GM12878 (cell line): ENCODE data around the gene THSD4.

Source experiments
- EP300 ChIP-seq, 2 experiments: fragments of 150-350 bp in 1 of 2; IDR thresholded peaks; 2 replicates each; pipeline ENCODE4 v1.6.1; 2011 to 2012; ENCODE audit warnings: low read depth in 2 of 2, low read length in 2 of 2, borderline replicate concordance in 1 of 2, improper control_type of control experiment in 1 of 2, inconsistent platforms in 1 of 2; ENCODE audit not compliant: control insufficient read depth in 1 of 2
- ETV6 ChIP-seq, 2 experiments: fragments of 450-650 bp in 1 of 2; IDR thresholded peaks in 1 of 2; conservative IDR thresholded peaks in 1 of 2; 2 replicates each; pipeline ENCODE4 v1.6.1; 2014; ENCODE audit warnings: antibody characterized with exemption in 1 of 2, borderline replicate concordance in 1 of 2, low read depth in 1 of 2, mild to moderate bottlenecking in 1 of 2, moderate library complexity in 1 of 2
- POLR2A ChIP-seq: IDR thresholded peaks from 2 replicates; pipeline ENCODE4 v1.6.1; 2011; ENCODE audit warnings: low read depth, mild to moderate bottlenecking, low read length
- POLR2AphosphoS2 ChIP-seq: IDR thresholded peaks from 2 replicates; pipeline ENCODE4 v1.6.1; 2011; ENCODE audit warnings: low read depth, mild to moderate bottlenecking, low read length, improper control_type of control experiment, moderate library complexity
- RFX5 ChIP-seq: IDR thresholded peaks from 2 replicates; pipeline ENCODE4 v1.6.1; 2011; ENCODE audit warnings: low read depth, low read length, improper control_type of control experiment
- SMC3 ChIP-seq: IDR thresholded peaks from 2 replicates; pipeline ENCODE4 v1.6.1; 2011; ENCODE audit warnings: low read length, improper control_type of control experiment, borderline replicate concordance
- SP1 ChIP-seq: IDR thresholded peaks from one replicate; pipeline ENCODE4 v1.6.1; 2011; ENCODE audit warnings: low read depth, low read length
- TCF12 ChIP-seq: IDR thresholded peaks from 2 replicates; pipeline ENCODE4 v1.6.1; 2011; ENCODE audit warnings: low read depth, mild to moderate bottlenecking, low read length
- ZBED1 ChIP-seq: IDR thresholded peaks from 2 replicates; pipeline ENCODE4 v1.6.1; 2016; ENCODE audit warnings: borderline replicate concordance
- ZNF622 ChIP-seq: fragments of 450-650 bp; IDR thresholded peaks from 2 replicates; pipeline ENCODE4 v1.6.1; 2017; ENCODE audit warnings: mild to moderate bottlenecking, inconsistent platforms
- TF ChIP-seq, protein P1 (sequence below): fragments of 450-650 bp; IDR thresholded peaks from 2 replicates; pipeline ENCODE4 v1.6.1; 2017; ENCODE audit warnings: antibody characterized with exemption, mild to moderate bottlenecking, moderate library complexity
- TF ChIP-seq, protein P2 (sequence below): IDR thresholded peaks from 2 replicates; pipeline ENCODE4 v1.6.1; 2011; ENCODE audit warnings: borderline replicate concordance, low read depth, mild to moderate bottlenecking, moderate library complexity, low read length; ENCODE audit not compliant: insufficient read depth, poor library complexity, severe bottlenecking
- TF ChIP-seq, protein P3 (sequence below), 3 experiments: IDR thresholded peaks in 2 of 3; conservative IDR thresholded peaks in 1 of 3; 2 replicates each; pipeline ENCODE4 v1.5.1; 2011; ENCODE audit warnings: low read depth in 3 of 3, low read length in 3 of 3, mild to moderate bottlenecking in 3 of 3, control low read depth in 2 of 3, moderate library complexity in 2 of 3, inconsistent platforms in 1 of 3, mixed read lengths in 1 of 3; ENCODE audit not compliant: control insufficient read depth in 2 of 3, insufficient read depth in 1 of 3; ENCODE audit errors: extremely low read depth in 1 of 3

DNA sequence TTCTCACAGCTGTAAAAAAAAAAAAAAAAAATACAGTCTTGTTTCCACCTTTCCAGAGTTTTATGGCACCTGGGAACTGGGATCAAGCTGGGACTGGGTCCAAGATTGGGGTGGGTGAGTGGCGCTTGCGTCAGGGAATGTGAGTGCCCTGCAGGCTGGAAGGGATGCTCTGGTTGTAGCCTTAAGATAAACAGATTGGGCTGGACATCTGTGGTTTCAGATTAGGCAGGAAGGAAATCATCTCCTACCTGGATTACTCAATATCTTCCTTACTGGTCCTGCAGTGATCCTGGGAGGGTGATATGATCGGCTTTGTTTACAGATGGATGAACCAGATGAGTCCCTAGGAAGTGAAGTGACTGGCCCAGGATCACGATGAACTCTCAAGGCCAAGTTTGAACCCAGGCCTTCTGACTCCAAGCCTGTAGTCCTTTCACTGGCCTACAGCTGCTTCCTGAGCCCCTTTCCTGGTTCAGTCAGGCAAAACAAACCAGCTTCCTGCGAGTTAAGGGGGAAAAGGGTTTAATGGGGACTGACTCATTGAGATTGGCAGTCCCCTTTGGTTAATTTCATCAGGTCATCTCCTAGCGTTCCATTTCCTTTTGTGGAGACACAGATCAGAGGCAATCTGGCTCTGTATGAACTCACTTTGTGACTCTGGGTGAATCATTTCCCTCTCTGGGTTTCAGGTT lies 179.8 kb downstream of the THSD4 start:
- TF ChIP-seq SP1 (no peak), TCF12 (no peak), POLR2A (no peak), EP300 (IDR thresholded peaks at IDR 0.05; ENCODE audit: borderline replicate concordance in 1 of 2, control insufficient read depth in 1 of 2, low read depth in 2 of 2, low read length in 2 of 2) (no peak), ETV6 (conservative IDR thresholded peaks at IDR 0.05 in 1 of 2, IDR thresholded peaks at IDR 0.05 in 1 of 2; ENCODE audit: borderline replicate concordance in 1 of 2, low read depth in 1 of 2) (no peak), ZNF622 (no peak), ZBED1 (no peak), RFX5 (no peak), SMC3 (no peak), POLR2AphosphoS2 (no peak)
- TF ChIP-seq, protein P1, sequence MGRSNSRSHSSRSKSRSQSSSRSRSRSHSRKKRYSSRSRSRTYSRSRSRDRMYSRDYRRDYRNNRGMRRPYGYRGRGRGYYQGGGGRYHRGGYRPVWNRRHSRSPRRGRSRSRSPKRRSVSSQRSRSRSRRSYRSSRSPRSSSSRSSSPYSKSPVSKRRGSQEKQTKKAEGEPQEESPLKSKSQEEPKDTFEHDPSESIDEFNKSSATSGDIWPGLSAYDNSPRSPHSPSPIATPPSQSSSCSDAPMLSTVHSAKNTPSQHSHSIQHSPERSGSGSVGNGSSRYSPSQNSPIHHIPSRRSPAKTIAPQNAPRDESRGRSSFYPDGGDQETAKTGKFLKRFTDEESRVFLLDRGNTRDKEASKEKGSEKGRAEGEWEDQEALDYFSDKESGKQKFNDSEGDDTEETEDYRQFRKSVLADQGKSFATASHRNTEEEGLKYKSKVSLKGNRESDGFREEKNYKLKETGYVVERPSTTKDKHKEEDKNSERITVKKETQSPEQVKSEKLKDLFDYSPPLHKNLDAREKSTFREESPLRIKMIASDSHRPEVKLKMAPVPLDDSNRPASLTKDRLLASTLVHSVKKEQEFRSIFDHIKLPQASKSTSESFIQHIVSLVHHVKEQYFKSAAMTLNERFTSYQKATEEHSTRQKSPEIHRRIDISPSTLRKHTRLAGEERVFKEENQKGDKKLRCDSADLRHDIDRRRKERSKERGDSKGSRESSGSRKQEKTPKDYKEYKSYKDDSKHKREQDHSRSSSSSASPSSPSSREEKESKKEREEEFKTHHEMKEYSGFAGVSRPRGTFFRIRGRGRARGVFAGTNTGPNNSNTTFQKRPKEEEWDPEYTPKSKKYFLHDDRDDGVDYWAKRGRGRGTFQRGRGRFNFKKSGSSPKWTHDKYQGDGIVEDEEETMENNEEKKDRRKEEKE = no peak
- TF ChIP-seq, protein P2, sequence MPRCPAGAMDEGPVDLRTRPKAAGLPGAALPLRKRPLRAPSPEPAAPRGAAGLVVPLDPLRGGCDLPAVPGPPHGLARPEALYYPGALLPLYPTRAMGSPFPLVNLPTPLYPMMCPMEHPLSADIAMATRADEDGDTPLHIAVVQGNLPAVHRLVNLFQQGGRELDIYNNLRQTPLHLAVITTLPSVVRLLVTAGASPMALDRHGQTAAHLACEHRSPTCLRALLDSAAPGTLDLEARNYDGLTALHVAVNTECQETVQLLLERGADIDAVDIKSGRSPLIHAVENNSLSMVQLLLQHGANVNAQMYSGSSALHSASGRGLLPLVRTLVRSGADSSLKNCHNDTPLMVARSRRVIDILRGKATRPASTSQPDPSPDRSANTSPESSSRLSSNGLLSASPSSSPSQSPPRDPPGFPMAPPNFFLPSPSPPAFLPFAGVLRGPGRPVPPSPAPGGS = no peak
- TF ChIP-seq, protein P3, sequence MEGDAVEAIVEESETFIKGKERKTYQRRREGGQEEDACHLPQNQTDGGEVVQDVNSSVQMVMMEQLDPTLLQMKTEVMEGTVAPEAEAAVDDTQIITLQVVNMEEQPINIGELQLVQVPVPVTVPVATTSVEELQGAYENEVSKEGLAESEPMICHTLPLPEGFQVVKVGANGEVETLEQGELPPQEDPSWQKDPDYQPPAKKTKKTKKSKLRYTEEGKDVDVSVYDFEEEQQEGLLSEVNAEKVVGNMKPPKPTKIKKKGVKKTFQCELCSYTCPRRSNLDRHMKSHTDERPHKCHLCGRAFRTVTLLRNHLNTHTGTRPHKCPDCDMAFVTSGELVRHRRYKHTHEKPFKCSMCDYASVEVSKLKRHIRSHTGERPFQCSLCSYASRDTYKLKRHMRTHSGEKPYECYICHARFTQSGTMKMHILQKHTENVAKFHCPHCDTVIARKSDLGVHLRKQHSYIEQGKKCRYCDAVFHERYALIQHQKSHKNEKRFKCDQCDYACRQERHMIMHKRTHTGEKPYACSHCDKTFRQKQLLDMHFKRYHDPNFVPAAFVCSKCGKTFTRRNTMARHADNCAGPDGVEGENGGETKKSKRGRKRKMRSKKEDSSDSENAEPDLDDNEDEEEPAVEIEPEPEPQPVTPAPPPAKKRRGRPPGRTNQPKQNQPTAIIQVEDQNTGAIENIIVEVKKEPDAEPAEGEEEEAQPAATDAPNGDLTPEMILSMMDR (IDR thresholded peaks at IDR 0.05 in 2 of 3, conservative IDR thresholded peaks at IDR 0.05 in 1 of 3; ENCODE audit: control insufficient read depth in 2 of 3, extremely low read depth in 1 of 3, insufficient read depth in 1 of 3, low read depth in 3 of 3, low read length in 3 of 3) = no peak
